ENCODE results near the gene PCSK4. TPM values are rescaled to one million over a fixed set of nuclear protein-coding genes. Genes with fewer than 3 reads are reported as not detected.
"Not testable (repeated sequence)": the region's sequence is repeated elsewhere in the genome, so short reads cannot be mapped to it uniquely, and the experiment has no call there.

PCSK4 gene
- total RNA-seq, 1 donor from 2014 or later: 7.4 TPM

- Histone ChIP-seq H3K9me3 (no peaks in the 10 kb centered on the region), H3K27me3 (ENCODE audit: low read depth) (no peaks in the 10 kb centered on the region), H3K36me3 (no peaks in the 10 kb centered on the region), H3K4me3 (no peak overlapping the region), H3K4me1 (peaks cover 13% of the 10 kb centered on the region), H3K27ac (no peak overlapping the region)
- intact Hi-C loops (cut with DNase I): no loop called here
- ATAC-seq (no peak), DNase-seq (peak; percentile 45)
- TF ChIP-seq CTCF (IDR thresholded peaks at IDR 0.05): no peak
Observed at GRCh38 chr19:1482361-1483130, 7.6 kb downstream of the PCSK4 start.

GRCh38 chr19:1481893-1482360 lies 8.2 kb downstream of the PCSK4 start:
- H3K4me3 ChIP-seq: no peak overlapping the region
- TF ChIP-seq CTCF (IDR thresholded peaks at IDR 0.05): no peak
- DNase-seq (peak; percentile 48), ATAC-seq (no peak)
- intact Hi-C loops (cut with DNase I): no loop called here
- no peaks in the 10 kb centered on the region for H3K9me3 ChIP-seq
- H3K4me1 ChIP-seq: peaks cover 15% of the 10 kb centered on the region
- H3K27ac ChIP-seq: no peak overlapping the region
- no peaks in the 10 kb centered on the region for H3K36me3 ChIP-seq
- no peaks in the 10 kb centered on the region for H3K27me3 ChIP-seq (ENCODE audit: low read depth)

- DNase-seq (no peak), ATAC-seq (no peak)
- no peak overlapping the region for H3K4me3 ChIP-seq
- H3K36me3 ChIP-seq: no peaks in the 10 kb centered on the region
- no peak overlapping the region for H3K27ac ChIP-seq
- H3K27me3 ChIP-seq (ENCODE audit: low read depth): no peaks in the 10 kb centered on the region
- TF ChIP-seq CTCF (IDR thresholded peaks at IDR 0.05): no peak
- no peaks in the 10 kb centered on the region for H3K9me3 ChIP-seq
- intact Hi-C loops (cut with DNase I): no loop called here
- H3K4me1 ChIP-seq: peaks cover 15% of the 10 kb centered on the region
Observed at GRCh38 chr19:1481224-1481892, 8.8 kb downstream of the PCSK4 start.

- TF ChIP-seq CTCF (IDR thresholded peaks at IDR 0.05): no peak
- intact Hi-C loops (cut with DNase I): no loop called here
- Histone ChIP-seq H3K36me3 (peaks cover 21% of the 10 kb centered on the region), H3K4me1 (peaks cover 15% of the 10 kb centered on the region), H3K27ac (peak within 1 kb of the TSS; percentile 85), H3K27me3 (ENCODE audit: low read depth) (no peaks in the 10 kb centered on the region), H3K4me3 (peak within 1 kb of the TSS; percentile 88), H3K9me3 (no peaks in the 10 kb centered on the region)
- DNase-seq (peak; percentile 97), ATAC-seq (peak; percentile 96 to 98)
Observed at GRCh38 chr19:1478934-1479707, 11.0 kb downstream of the PCSK4 start, which contains the start of gene C19orf25. Gene C19orf25 (minus strand): TSS chr19:1479215. CDS start chr19:1478903, 312 bp downstream.

- Histone ChIP-seq H3K36me3 (peaks cover 22% of the 10 kb centered on the region), H3K4me1 (peaks cover 24% of the 10 kb centered on the region), H3K27me3 (ENCODE audit: low read depth) (peaks cover 15% of the 10 kb centered on the region)
- intact Hi-C loops (cut with DNase I); DNase-seq; ATAC-seq; H3K9me3 ChIP-seq; H3K27ac ChIP-seq; H3K4me3 ChIP-seq: not testable (repeated sequence)
Observed at GRCh38 chr19:1477056-1477455, 13.1 kb downstream of the PCSK4 start.

Data from lower lobe of right lung (tissue), 2 donors.